Loucy (cell line): ENCODE data around the gene ATP11A.

Experiments used
- H2AFZ ChIP-seq: fragments of 200-600 bp; sonication (generic); 2 replicates; pipeline ENCODE4 v1.6.0; 2016; ENCODE audit warnings: antibody characterized with exemption, mild to moderate bottlenecking, low read length, moderate library complexity
- H3F3A ChIP-seq: fragments of 200-600 bp; 2 replicates; pipeline ENCODE4 v1.6.0; 2016; ENCODE audit warnings: antibody characterized with exemption, low read depth, mild to moderate bottlenecking
- H3K27me3 ChIP-seq: fragments of 200-600 bp; sonication (generic); 2 replicates; pipeline ENCODE4 v1.6.1; 2014; ENCODE audit warnings: low read length, mild to moderate bottlenecking; ENCODE audit not compliant: insufficient read depth, poor library complexity, severe bottlenecking
- H3K36me3 ChIP-seq: fragments of 200-600 bp; sonication (generic); 2 replicates; pipeline ENCODE4 v1.6.1; 2016; ENCODE audit warnings: low read length; ENCODE audit not compliant: insufficient read depth
- H3K4me1 ChIP-seq: fragments of 200-600 bp; sonication (generic); 2 replicates; pipeline ENCODE4 v1.5.1; 2014; ENCODE audit warnings: low read length, mild to moderate bottlenecking; ENCODE audit not compliant: insufficient read depth, poor library complexity, severe bottlenecking
- H3K4me2 ChIP-seq: fragments of 200-600 bp; sonication (generic); 2 replicates; pipeline ENCODE4 v1.6.0; 2014; ENCODE audit warnings: antibody characterized with exemption, low read length, low read depth, mild to moderate bottlenecking; ENCODE audit not compliant: poor library complexity, severe bottlenecking
- H3K4me3 ChIP-seq: fragments of 200-600 bp; sonication (generic); 2 replicates; pipeline ENCODE4 v1.5.1; 2014; ENCODE audit warnings: low read length, mild to moderate bottlenecking, mixed read lengths; ENCODE audit not compliant: poor library complexity, severe bottlenecking
- H3K79me2 ChIP-seq: fragments of 200-600 bp; sonication (generic); 2 replicates; pipeline ENCODE4 v1.6.1; 2014; ENCODE audit warnings: low read length; ENCODE audit not compliant: insufficient read depth
- H3K9ac ChIP-seq: fragments of 200-600 bp; sonication (generic); 2 replicates; pipeline ENCODE4 v1.6.0; 2014; ENCODE audit warnings: mild to moderate bottlenecking, low read depth, low read length, moderate library complexity; ENCODE audit not compliant: poor library complexity, severe bottlenecking
- H3K9me2 ChIP-seq: fragments of 200-600 bp; sonication (generic); replicated peaks from 2 replicates; pipeline ENCODE4 v1.6.1; 2016; ENCODE audit warnings: low read depth, low read length, mixed read lengths
- H3K9me3 ChIP-seq: fragments of 200-600 bp; sonication (generic); 2 replicates; pipeline ENCODE4 v1.6.1; 2014; ENCODE audit warnings: mild to moderate bottlenecking, antibody characterized with exemption, low read length, low read depth; ENCODE audit not compliant: insufficient read depth
- H4K20me1 ChIP-seq: fragments of 200-600 bp; sonication (generic); 2 replicates; pipeline ENCODE4 v1.6.0; 2014; ENCODE audit warnings: antibody characterized with exemption, low read length, mild to moderate bottlenecking; ENCODE audit not compliant: insufficient read depth, poor library complexity, severe bottlenecking
- CTCF ChIP-seq: fragments of 200-600 bp; sonication (generic); conservative IDR thresholded peaks from 2 replicates; pipeline ENCODE4 v1.5.1; 2014; ENCODE audit warnings: mild to moderate bottlenecking, antibody characterized with exemption, low read length
- EZH2phosphoT487 ChIP-seq: fragments of 200-600 bp; IDR thresholded peaks from 2 replicates; pipeline ENCODE4 v1.6.1; 2018; ENCODE audit warnings: antibody characterized with exemption, mild to moderate bottlenecking, moderate library complexity, borderline replicate concordance

Gene ATP11A

DNA sequence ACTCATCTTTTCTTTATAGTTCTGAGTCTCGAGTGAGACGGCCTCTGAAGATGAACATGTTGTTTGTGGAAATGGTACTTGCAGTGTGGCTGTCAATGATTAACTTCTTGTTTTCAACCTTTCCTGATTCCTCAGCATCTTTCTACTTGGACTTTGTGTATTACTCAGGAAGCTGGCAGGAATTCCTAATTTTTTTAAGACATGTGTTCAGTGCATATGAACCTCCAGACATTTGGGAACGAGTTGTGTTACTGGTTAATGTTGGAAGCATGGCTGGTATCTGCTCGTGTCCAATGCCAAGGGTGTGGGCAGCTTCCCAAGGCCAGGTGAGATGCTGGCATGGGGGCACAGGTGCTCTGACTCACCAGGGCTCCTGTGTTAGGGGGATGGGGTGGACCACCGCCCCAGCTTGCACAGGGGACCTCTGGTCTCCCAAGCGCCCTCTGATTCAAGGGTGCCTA, 218.1 kb downstream of the ATP11A start:
- no peak overlapping the region for H3K4me3 ChIP-seq
- no peak for TF ChIP-seq CTCF
- TF ChIP-seq EZH2phosphoT487, result no peak
- no peaks in the 10 kb centered on the region for H3K79me2 ChIP-seq
- H3K4me1 ChIP-seq, result no peaks in the 10 kb centered on the region
- no peaks in the 10 kb centered on the region for H3F3A ChIP-seq
- H3K9me2 ChIP-seq, result no peaks in the 10 kb centered on the region
- H2AFZ ChIP-seq, result no peak overlapping the region
- no peaks in the 10 kb centered on the region; the same call in 1 of the 2 replicates for H3K9me3 ChIP-seq
- no peak overlapping the region for H3K4me2 ChIP-seq
- no peak overlapping the region for H3K9ac ChIP-seq
- no peaks in the 10 kb centered on the region for H3K27me3 ChIP-seq
- no peaks in the 10 kb centered on the region for H3K36me3 ChIP-seq
- H4K20me1 ChIP-seq, result no peaks in the 10 kb centered on the region

- Histone ChIP-seq H3F3A (no peaks in the 10 kb centered on the region), H3K27me3 (no peaks in the 10 kb centered on the region), H3K36me3 (no peaks in the 10 kb centered on the region), H2AFZ (no peak overlapping the region), H3K9me3 (no peaks in the 10 kb centered on the region; the same call in 1 of the 2 replicates), H3K4me2 (no peak overlapping the region), H3K79me2 (no peaks in the 10 kb centered on the region), H3K4me1 (no peaks in the 10 kb centered on the region), H3K9ac (no peak overlapping the region), H3K4me3 (no peak overlapping the region), H4K20me1 (no peaks in the 10 kb centered on the region), H3K9me2 (no peaks in the 10 kb centered on the region)
- TF ChIP-seq EZH2phosphoT487, result no peak
- no peak for TF ChIP-seq CTCF
Measured at GRCh38 chr13:112908342-112908741, 218.5 kb downstream of the ATP11A start.

DNA sequence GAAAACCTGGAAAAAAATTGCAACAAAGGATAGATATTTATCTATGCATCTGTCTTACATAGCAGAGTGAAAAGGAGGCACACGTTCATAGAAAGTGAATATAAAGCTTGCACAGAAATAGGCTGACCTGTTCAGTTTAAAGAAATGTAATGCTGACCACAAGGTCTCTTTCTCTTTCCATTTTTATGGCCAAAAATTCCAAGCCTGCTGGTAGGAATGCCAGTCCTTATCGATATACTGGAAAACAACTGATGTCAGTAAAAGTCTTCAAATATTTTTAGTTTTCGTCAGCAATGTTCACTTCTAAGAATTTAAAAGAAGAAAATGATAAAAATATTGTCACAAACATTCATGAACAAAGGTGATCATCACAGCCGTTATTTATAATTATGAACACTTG, 220.2 kb downstream of the ATP11A start:
- Histone ChIP-seq H3K4me2 (no peak overlapping the region), H3K36me3 (no peaks in the 10 kb centered on the region), H4K20me1 (no peaks in the 10 kb centered on the region), H3K9me2 (no peaks in the 10 kb centered on the region), H2AFZ (no peak overlapping the region), H3F3A (no peaks in the 10 kb centered on the region), H3K4me3 (no peak overlapping the region), H3K9me3 (no peaks in the 10 kb centered on the region; the same call in 1 of the 2 replicates), H3K4me1 (no peaks in the 10 kb centered on the region), H3K9ac (no peak overlapping the region), H3K79me2 (no peaks in the 10 kb centered on the region), H3K27me3 (no peaks in the 10 kb centered on the region)
- TF ChIP-seq CTCF (no peak), EZH2phosphoT487 (no peak)
